ENCODE measurements around the gene IL17C. TPM values are rescaled to one million over a fixed set of nuclear protein-coding genes. Genes with fewer than 3 reads are reported as not detected.

IL17C gene
- total and polyA plus RNA-seq, 2 of the 8 experiments (the other 6 are each of a cell fraction or from before 2014, with no cell fraction given): 1.1 to 1.9 TPM

GRCh38 chr16:88588754-88589153 lies 49.6 kb upstream of the IL17C start:
- Histone ChIP-seq H3K23me2 (ENCODE audit: low read depth, low read length) (no peaks in the 10 kb centered on the region), H2BK5ac (ENCODE audit: low read depth, low read length) (no peak overlapping the region), H3K4ac (replicated peaks; ENCODE audit: insufficient read length, low read depth, low read length) (no peak overlapping the region), H4K8ac (ENCODE audit: extremely low read depth, insufficient read depth, low read length) (no peak overlapping the region), H2BK20ac (ENCODE audit: low read length) (no peak overlapping the region), H3K27me3 (replicated peaks in 1 of 4; ENCODE audit: control insufficient read depth in 3 of 4, extremely low read depth in 1 of 4, insufficient read depth in 3 of 4, low read length in 3 of 4) (no peaks in the 10 kb centered on the region), H3K27ac (ENCODE audit: low read depth, low read length) (no peak overlapping the region), H4K5ac (ENCODE audit: insufficient read length, low read depth, low read length) (no peak overlapping the region), H3K9ac (replicated peaks in 1 of 4; ENCODE audit: extremely low read depth in 1 of 4, low read depth in 3 of 4, low read length in 3 of 4) (no peak overlapping the region), H4K91ac (replicated peaks; ENCODE audit: insufficient read length, low read length) (no peak overlapping the region), H3K36me3 (ENCODE audit: control insufficient read depth in 2 of 4, insufficient read depth in 4 of 4, low read length in 3 of 4) (peaks cover 19 to 33% (median 33%) of the 10 kb centered on the region in 4 experiments), H4K20me1 (replicated peaks in 1 of 2; ENCODE audit: control insufficient read depth in 1 of 2, insufficient read depth in 2 of 2, low read length in 2 of 2) (peaks cover 9 to 33% of the 10 kb centered on the region in 2 experiments), H3K4me2 (ENCODE audit: insufficient read depth in 1 of 2, low read depth in 2 of 2, low read length in 2 of 2) (no peak overlapping the region), H3K79me1 (ENCODE audit: low read depth, low read length) (peaks cover 9% of the 10 kb centered on the region; the same call in 1 of the 2 replicates), H3K9me3 (ENCODE audit: insufficient read depth in 2 of 2, low read depth in 1 of 2, low read length in 1 of 2) (no peaks in the 10 kb centered on the region), H2BK120ac (replicated peaks; ENCODE audit: low read depth, low read length) (no peak overlapping the region), H3K14ac (ENCODE audit: insufficient read length) (no peak overlapping the region), H2BK15ac (ENCODE audit: low read length) (no peak overlapping the region), H3K56ac (replicated peaks; ENCODE audit: insufficient read length, low read depth, low read length) (no peak overlapping the region), H3K23ac (ENCODE audit: insufficient read length) (no peak overlapping the region), H3K4me1 (replicated peaks in 1 of 4; ENCODE audit: control insufficient read depth in 3 of 4, insufficient read depth in 4 of 4, low read length in 3 of 4) (no peaks in the 10 kb centered on the region), H3K79me2 (ENCODE audit: control insufficient read depth in 1 of 2, insufficient read depth in 2 of 2, low read length in 2 of 2) (peaks cover 0 to 39% of the 10 kb centered on the region in 2 experiments; a peak in 2 of 4 replicates), H2AK5ac (ENCODE audit: low read depth, low read length) (no peak overlapping the region), H2AFZ (ENCODE audit: low read length) (no peak overlapping the region), H3K18ac (ENCODE audit: extremely low read depth, low read length) (no peak overlapping the region), H3K4me3 (ENCODE audit: extremely low read depth in 1 of 4, insufficient read depth in 2 of 4, low read depth in 3 of 4, low read length in 4 of 4) (no peak overlapping the region), H2BK12ac (ENCODE audit: low read depth, low read length) (no peak overlapping the region)
- WGBS, 2 experiments (ENCODE audit: extremely low coverage in 1 of 2, insufficient coverage in 1 of 2, insufficient read length in 1 of 2, insufficient replicate concordance in 2 of 2, low coverage in 1 of 2, low lambda C conversion rate in 2 of 2, missing lambda C conversion rate in 1 of 2): 89% methylated on average over 6 of the region's 6 CpGs; no CpG with 5 or more reads in 1 of the 2 experiments
- ChIA-PET POLR2A (ENCODE audit: partially characterized antibody) (interaction anchor here (0.9 kb wide), 1 partner anchor 26 kb away, joined by 3 read pairs; no protein-coding TSS in a partner anchor), CTCF (ENCODE audit: partially characterized antibody) (interaction anchor here (0.8 to 2.7 kb wide), 3 partner anchors 21 to 149 kb away, joined by 4 to 11 read pairs (median 4); no protein-coding TSS in a partner anchor)
- FAIRE-seq: no peak
- DNase-seq (ENCODE audit: low read depth in 1 of 2, low spot score in 2 of 2): no peak
- TF ChIP-seq EZH2 (IDR thresholded peaks at IDR 0.05; ENCODE audit: low read depth, low read length, severe bottlenecking): no peak
- TF ChIP-seq POLR2AphosphoS5 (IDR thresholded peaks at IDR 0.05; ENCODE audit: low read depth, low read length): no peak
- no peak for TF ChIP-seq PHF8 (conservative IDR thresholded peaks at IDR 0.05; ENCODE audit: low read depth, low read length)
- TF ChIP-seq ATF3 (IDR thresholded peaks at IDR 0.05; ENCODE audit: insufficient read depth, low read depth, low read length): no peak
- TF ChIP-seq CTBP2 (IDR thresholded peaks at IDR 0.05; ENCODE audit: borderline replicate concordance, insufficient read depth, insufficient read length, low read length): no peak
- TF ChIP-seq HDAC2 (IDR thresholded peaks at IDR 0.05; ENCODE audit: borderline replicate concordance in 1 of 2, low read depth in 2 of 2, low read length in 2 of 2): no peak

Measured in H1 (cell line).